Measurements from ENCODE around the gene ASXL2. TPM values are rescaled to one million over a fixed set of nuclear protein-coding genes. Genes with fewer than 3 reads are reported as not detected.

ASXL2 gene
- total RNA-seq, 1 experiment from 2014 or later: 9.6 TPM

GRCh38 chr2:25692737-25693445 is 185.4 kb downstream of the ASXL2 start:
- DNase-seq (ENCODE audit: low spot score): no peak

GRCh38 chr2:25692143-25692542 is 186.1 kb downstream of the ASXL2 start:
- no peak for DNase-seq (ENCODE audit: low spot score)

GRCh38 chr2:25690058-25690457 is 188.2 kb downstream of the ASXL2 start:
- DNase-seq (ENCODE audit: low spot score): peak; percentile 64

GRCh38 chr2:25688236-25688635 is 190.1 kb downstream of the ASXL2 start:
- no peak for DNase-seq (ENCODE audit: low spot score)

- no peak for DNase-seq (ENCODE audit: low spot score)
Observed at GRCh38 chr2:25685741-25686140, 192.5 kb downstream of the ASXL2 start.

- no peak for DNase-seq (ENCODE audit: low spot score)
Observed at GRCh38 chr2:25684577-25685473, 193.5 kb downstream of the ASXL2 start.

Other genes with a start within 250 kb of the ASXL2 start
- 7.7 and 11.1 TPM in 2 replicates for gene DTNB, start 204.9 kb downstream of the ASXL2 start, total RNA-seq (2014; rRNA removed; shearing (Covaris generic))
- gene KIF3C, start 104.0 kb upstream of the ASXL2 start, total RNA-seq (2014; rRNA removed; shearing (Covaris generic)): 29.6 and 38.8 TPM in 2 replicates
- gene RAB10, start 155.6 kb upstream of the ASXL2 start, total RNA-seq (2014; rRNA removed; shearing (Covaris generic)): 148 and 268 TPM in 2 replicates

Measured in A172 (cell line).